Thymus (tissue), 11 donors: ENCODE measurements around the gene RUFY1. TPM values are rescaled to one million over a fixed set of nuclear protein-coding genes. Genes with fewer than 3 reads are reported as not detected.
"Not testable (repeated sequence)": the region's sequence is repeated elsewhere in the genome, so short reads cannot be mapped to it uniquely, and the experiment has no call there.

ENCODE experiments used
- DNase-seq, 9 donors: peaks; one replicate each; pipeline ENCODE4 v3.0.0-alpha.2; 2013; ENCODE audit warnings: low spot score in 9 of 9, low read depth in 6 of 9, missing footprints in 1 of 9
- H3K27ac ChIP-seq, 2 donors: one replicate each; pipeline ENCODE4 v1.5.1; 2013; ENCODE audit warnings: control low read depth in 1 of 2, low read depth in 1 of 2, low read length in 1 of 2, mild to moderate bottlenecking in 1 of 2, moderate library complexity in 1 of 2
- H3K27me3 ChIP-seq, 2 donors: one replicate each; pipeline ENCODE4 v1.5.1; 2013; ENCODE audit warnings: low read length in 1 of 2; ENCODE audit not compliant: control insufficient read depth in 2 of 2, insufficient read depth in 1 of 2
- H3K36me3 ChIP-seq, 2 donors: one replicate each; pipeline ENCODE4 v1.5.1; 2013; ENCODE audit warnings: low read length in 1 of 2, mild to moderate bottlenecking in 1 of 2, moderate library complexity in 1 of 2; ENCODE audit not compliant: control insufficient read depth in 2 of 2, insufficient read depth in 2 of 2
- H3K4me1 ChIP-seq, 2 donors: one replicate each; pipeline ENCODE4 v1.5.1; 2013; ENCODE audit warnings: low read length in 2 of 2; ENCODE audit not compliant: control insufficient read depth in 2 of 2, insufficient read depth in 2 of 2
- H3K4me3 ChIP-seq, 2 donors: one replicate each; pipeline ENCODE4 v1.5.1; 2013; ENCODE audit warnings: low read length in 2 of 2, control low read depth in 1 of 2, mild to moderate bottlenecking in 1 of 2
- H3K9me3 ChIP-seq, 2 donors: one replicate each; pipeline ENCODE4 v1.5.1; 2013; ENCODE audit warnings: low read length in 1 of 2, mild to moderate bottlenecking in 1 of 2; ENCODE audit not compliant: control insufficient read depth in 2 of 2, insufficient read depth in 1 of 2
- WGBS: extraction: QIAGEN DNeasy Blood & Tissue Kit; methylation state at CpG from one replicate; pipeline ENCODE4 v1.1.7; 2013; 5-methylcytosine and 5-hydroxymethylcytosine counted together
- polyA plus RNA-seq: library from polyadenylated mRNA; stranded (reverse); fragments of 200-250 nt; gene quantifications from one replicate; pipeline ENCODE4 v1.2.3, GENCODE V29; 2013
- total RNA-seq: library from RNA; stranded (reverse); fragments of 120-200 nt; gene quantifications from one replicate; pipeline ENCODE4 v1.2.4, GENCODE V29; 2013
- donor health status: healthy.

Gene RUFY1
- total and polyA plus RNA-seq, 2 donors = 31.5 to 40.9 TPM

GRCh38 chr5:179620293-179620692 is 69.9 kb downstream of the RUFY1 start:
- no peaks in the 10 kb centered on the region for H3K9me3 ChIP-seq
- WGBS = 7% methylated on average over 3 of the region's 3 CpGs
- H3K4me3 ChIP-seq = peak overlapping the region; percentile 95 to 99
- H3K27ac ChIP-seq = no peak overlapping the region
- H3K27me3 ChIP-seq = no peaks in the 10 kb centered on the region
- peaks cover 12 to 25% of the 10 kb centered on the region in 2 donors for H3K4me1 ChIP-seq
- no peak for DNase-seq
- peaks cover 33 to 69% of the 10 kb centered on the region in 2 donors for H3K36me3 ChIP-seq

GRCh38 chr5:179620703-179621350 is 70.5 kb downstream of the RUFY1 start:
- H3K27me3 ChIP-seq = no peaks in the 10 kb centered on the region
- H3K9me3 ChIP-seq = no peaks in the 10 kb centered on the region
- H3K4me3 ChIP-seq = peak overlapping the region; percentile 95 to 99
- peak overlapping the region in 1 of 2 donors; percentile 93 for H3K27ac ChIP-seq
- H3K4me1 ChIP-seq = peaks cover 12 to 25% of the 10 kb centered on the region in 2 donors
- peaks cover 32 to 64% of the 10 kb centered on the region in 2 donors for H3K36me3 ChIP-seq
- WGBS = 20% methylated on average over 5 of the region's 5 CpGs
- no peak for DNase-seq

- WGBS = 11% methylated on average over 11 of the region's 11 CpGs
- Histone ChIP-seq H3K9me3 (no peaks in the 10 kb centered on the region), H3K27ac (peak overlapping the region in 1 of 2 donors; percentile 93), H3K4me3 (peak overlapping the region; percentile 95 to 99), H3K27me3 (no peaks in the 10 kb centered on the region), H3K4me1 (peaks cover 12 to 25% of the 10 kb centered on the region in 2 donors), H3K36me3 (peaks cover 26 to 55% of the 10 kb centered on the region in 2 donors)
- DNase-seq = peak in 2 of 9 donors; percentile 33 to 51
Measured at GRCh38 chr5:179621551-179622214, 71.3 kb downstream of the RUFY1 start.

GRCh38 chr5:179623003-179623905 is 72.9 kb downstream of the RUFY1 start, which contains the start of gene HNRNPH1:
TSS of gene HNRNPH1 (minus strand) at chr5:179623671. CDS start at chr5:179623133, 538 bp downstream.
- WGBS = under 1% methylated on average over 92 of the region's 92 CpGs
- Histone ChIP-seq H3K9me3 (no peaks in the 10 kb centered on the region), H3K4me3 (peak within 1 kb of the TSS; percentile 95 to 99), H3K27ac (peak within 1 kb of the TSS; percentile 100), H3K27me3 (no peaks in the 10 kb centered on the region), H3K36me3 (peaks cover 11 to 39% of the 10 kb centered on the region in 2 donors), H3K4me1 (peaks cover 9 to 22% of the 10 kb centered on the region in 2 donors)
- DNase-seq = peak; percentile 95 to 99 (median 98)

DNA sequence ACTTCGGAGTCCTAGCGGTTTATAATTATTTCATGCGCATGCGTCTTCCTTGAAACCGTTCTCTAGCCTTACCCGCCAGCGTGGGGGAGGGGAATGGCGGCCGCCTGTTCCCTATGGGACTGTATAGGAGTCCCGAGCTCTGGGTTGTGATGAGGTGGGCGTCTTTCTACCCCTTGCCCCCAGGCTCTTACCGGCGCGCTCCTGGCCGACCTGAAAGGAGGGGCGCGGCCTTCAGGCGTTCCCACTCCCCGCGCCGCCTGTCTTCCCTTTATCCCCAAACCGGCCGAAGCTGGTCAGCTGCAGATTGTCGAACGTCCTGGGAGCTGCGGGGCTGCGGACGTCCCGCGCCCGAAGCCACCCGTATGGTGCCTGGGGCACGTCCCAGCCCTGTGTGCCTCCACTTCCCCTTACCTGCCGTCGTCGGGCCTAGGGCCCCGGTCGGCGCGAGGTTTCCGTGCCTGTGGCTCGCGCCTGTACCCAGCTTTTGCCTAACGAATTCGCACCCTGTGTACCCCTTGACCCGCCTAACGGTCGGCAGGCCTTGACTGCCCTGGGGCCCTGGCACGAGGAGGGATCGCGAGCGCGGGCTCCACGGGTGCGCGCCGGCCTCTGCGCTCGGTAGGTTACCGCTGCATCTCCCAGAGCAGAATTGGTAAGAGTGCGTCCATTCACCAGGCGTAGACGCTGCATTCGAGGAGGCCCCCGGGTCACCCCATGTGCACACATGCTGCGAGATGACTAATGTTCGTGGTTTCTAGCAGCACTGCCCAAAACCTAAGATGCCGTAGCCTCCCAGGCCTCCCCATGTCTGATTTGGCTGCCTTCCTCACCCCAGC is 73.8 kb downstream of the RUFY1 start:
- peak in 2 of 9 donors; percentile 29 to 50 for DNase-seq
- Histone ChIP-seq H3K4me3 (peak overlapping the region; percentile 95 to 99), H3K36me3 (peaks cover 11 to 31% of the 10 kb centered on the region in 2 donors), H3K27me3 (no peaks in the 10 kb centered on the region), H3K4me1 (peaks cover 9 to 19% of the 10 kb centered on the region in 2 donors), H3K9me3 (no peaks in the 10 kb centered on the region), H3K27ac (peak overlapping the region; percentile 100)
- 21% methylated on average over 68 of the region's 68 CpGs for WGBS

DNA sequence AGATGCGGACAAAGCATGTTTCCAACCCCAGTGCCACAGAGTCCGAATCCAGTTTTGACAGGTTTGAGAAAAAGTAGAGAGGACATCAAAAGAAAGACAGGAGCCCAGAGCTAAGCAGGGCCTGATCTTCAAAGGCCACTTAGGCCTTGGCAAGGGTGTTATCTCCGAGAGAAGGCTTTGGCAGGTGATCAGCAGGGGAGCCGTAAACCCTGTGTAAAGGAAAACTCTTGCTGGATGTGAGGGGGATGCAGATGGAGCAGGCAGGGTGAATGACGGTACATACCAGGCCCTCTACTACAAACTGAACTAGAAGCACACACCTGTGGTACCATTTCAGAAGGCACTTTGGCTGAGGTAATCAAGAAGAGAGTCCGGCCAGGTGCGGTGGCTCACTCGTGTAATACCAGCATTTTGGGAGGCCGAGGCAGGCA is 74.5 kb downstream of the RUFY1 start:
- peak in 1 of 9 donors; percentile 40 for DNase-seq
- WGBS = 93% methylated on average over 9 of the region's 9 CpGs
- peaks cover 9 to 19% of the 10 kb centered on the region in 2 donors for H3K4me1 ChIP-seq
- H3K4me3 ChIP-seq = peak overlapping the region; percentile 95 to 99
- H3K9me3 ChIP-seq = no peaks in the 10 kb centered on the region
- no peaks in the 10 kb centered on the region for H3K27me3 ChIP-seq
- H3K27ac ChIP-seq = peak overlapping the region; percentile 40 to 100
- peaks cover 11 to 26% of the 10 kb centered on the region in 2 donors for H3K36me3 ChIP-seq

- not testable (repeated sequence) for H3K27ac ChIP-seq, H3K36me3 ChIP-seq, H3K4me1 ChIP-seq, DNase-seq, H3K9me3 ChIP-seq, H3K27me3 ChIP-seq
- H3K4me3 ChIP-seq = peak overlapping the region in 1 of 2 donors; percentile 23
- 86% methylated on average over 19 of the region's 38 CpGs for WGBS
Measured at GRCh38 chr5:179633501-179634369, 83.4 kb downstream of the RUFY1 start.
